T-helper 1 cell treated with Interleukin-12 subunit alpha and Interleukin-12 subunit beta and Interleukin-4 antibody, amounts not matched to agents 30 ng/mL and 1 ng/mL, for 36 hours (primary cell): Measurements from ENCODE around the gene MYADML2. TPM values are rescaled to one million over a fixed set of nuclear protein-coding genes. Genes with fewer than 3 reads are reported as not detected.

Source experiments
- intact Hi-C: fragments of 100-400 bp; cut with micrococcal nuclease; formaldehyde crosslinking; loops from one replicate; pipeline ENCODE4 v1.15.1; 2024
- total RNA-seq: library from RNA; stranded (reverse); gene quantifications from 2 replicates; pipeline ENCODE4 v1.2.3, GENCODE V29; 2022

The MYADML2 gene
- total RNA-seq, 1 donor from 2014 or later = not detected

GRCh38 chr17:81926451-81927151 lies 20.4 kb downstream of the MYADML2 start:
- intact Hi-C loops = loop anchor here (1.0 to 2.0 kb wide), 6 partner anchors 8 to 97 kb away; partner anchors contain the start of genes ALYREF, ANAPC11, LRRC45 and P4HB

GRCh38 chr17:81925860-81926450 lies 21.1 kb downstream of the MYADML2 start:
- intact Hi-C loops = loop anchor here (2.0 kb wide), 2 partner anchors 15 to 65 kb away; partner anchors contain the start of genes P4HB and PCYT2

GRCh38 chr17:81924557-81925532 lies 22.2 kb downstream of the MYADML2 start:
- intact Hi-C loops = no loop called here

GRCh38 chr17:81923302-81924260 lies 23.5 kb downstream of the MYADML2 start:
- intact Hi-C loops = no loop called here

GRCh38 chr17:81922566-81923301 lies 24.3 kb downstream of the MYADML2 start:
- intact Hi-C loops = no loop called here

GRCh38 chr17:81921996-81922565 lies 25.0 kb downstream of the MYADML2 start:
- intact Hi-C loops = no loop called here

- intact Hi-C loops = no loop called here
These were observed 25.5 kb downstream of the MYADML2 start for GRCh38 chr17:81921537-81921862.

GRCh38 chr17:81920612-81921536 lies 26.2 kb downstream of the MYADML2 start:
- intact Hi-C loops = no loop called here

- intact Hi-C loops = loop anchor here (1.0 to 2.0 kb wide), 4 partner anchors 8 to 58 kb away; partner anchors contain the start of genes ARHGDIA, MAFG and P4HB
These were observed 28.0 kb downstream of the MYADML2 start for GRCh38 chr17:81918832-81919545.

- intact Hi-C loops = loop anchor here (1.0 to 2.0 kb wide), 4 partner anchors 8 to 58 kb away; partner anchors contain the start of genes ARHGDIA, MAFG and P4HB
These were observed 28.7 kb downstream of the MYADML2 start for GRCh38 chr17:81918333-81918669.

- intact Hi-C loops = loop anchor here (1.0 to 2.0 kb wide), 4 partner anchors 7 to 57 kb away; partner anchors contain the start of genes ARHGDIA, MAFG and P4HB
These were observed 29.3 kb downstream of the MYADML2 start, which contains the start of gene SIRT7 for GRCh38 chr17:81917565-81918332. Gene SIRT7, minus strand, starts transcription at chr17:81918176. Its CDS starts 45 bp downstream, at chr17:81918131.

GRCh38 chr17:81916234-81917001 lies 30.6 kb downstream of the MYADML2 start:
- intact Hi-C loops = no loop called here

GRCh38 chr17:81915331-81915730 lies 31.7 kb downstream of the MYADML2 start:
- intact Hi-C loops = no loop called here

GRCh38 chr17:81914103-81914850 lies 32.8 kb downstream of the MYADML2 start:
- intact Hi-C loops = loop anchor here (5.0 kb wide), 1 partner anchor 108 kb away; the partner anchor contains the start of genes CENPX and LRRC45
